ENCODE data around the gene FAM219B. TPM values are rescaled to one million over a fixed set of nuclear protein-coding genes. Genes with fewer than 3 reads are reported as not detected.

Gene FAM219B
- total RNA-seq, 1 donor from 2014 or later, result 80.4 TPM

GRCh38 chr15:74873036-74873755 is 33.5 kb downstream of the FAM219B start, which contains the start of gene SCAMP2:
TSS of gene SCAMP2 (minus strand) at chr15:74873365. CDS start at chr15:74873255, 110 bp downstream.
- DNase-seq (ENCODE audit: low spot score), result peak; percentile 93

DNA sequence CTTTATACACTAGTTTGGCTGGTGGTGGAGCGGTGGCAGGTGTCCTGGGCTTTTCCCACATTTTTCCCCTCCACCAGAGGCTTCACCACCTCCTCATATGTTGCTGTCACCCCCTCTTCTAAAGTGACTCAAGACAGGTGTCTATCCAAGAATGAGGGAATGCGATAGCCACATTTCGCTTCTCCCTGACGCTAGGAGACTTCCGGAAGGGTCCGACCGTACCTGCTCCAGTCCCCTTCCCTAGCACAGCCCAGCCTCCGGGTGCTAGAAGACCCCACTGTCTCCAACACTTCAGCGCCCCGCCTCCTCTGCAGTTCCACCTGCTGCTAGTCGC is 34.0 kb downstream of the FAM219B start:
- no peak for DNase-seq (ENCODE audit: low spot score)

GRCh38 chr15:74870436-74871215 is 36.0 kb downstream of the FAM219B start:
- no peak for DNase-seq (ENCODE audit: low spot score)

DNA sequence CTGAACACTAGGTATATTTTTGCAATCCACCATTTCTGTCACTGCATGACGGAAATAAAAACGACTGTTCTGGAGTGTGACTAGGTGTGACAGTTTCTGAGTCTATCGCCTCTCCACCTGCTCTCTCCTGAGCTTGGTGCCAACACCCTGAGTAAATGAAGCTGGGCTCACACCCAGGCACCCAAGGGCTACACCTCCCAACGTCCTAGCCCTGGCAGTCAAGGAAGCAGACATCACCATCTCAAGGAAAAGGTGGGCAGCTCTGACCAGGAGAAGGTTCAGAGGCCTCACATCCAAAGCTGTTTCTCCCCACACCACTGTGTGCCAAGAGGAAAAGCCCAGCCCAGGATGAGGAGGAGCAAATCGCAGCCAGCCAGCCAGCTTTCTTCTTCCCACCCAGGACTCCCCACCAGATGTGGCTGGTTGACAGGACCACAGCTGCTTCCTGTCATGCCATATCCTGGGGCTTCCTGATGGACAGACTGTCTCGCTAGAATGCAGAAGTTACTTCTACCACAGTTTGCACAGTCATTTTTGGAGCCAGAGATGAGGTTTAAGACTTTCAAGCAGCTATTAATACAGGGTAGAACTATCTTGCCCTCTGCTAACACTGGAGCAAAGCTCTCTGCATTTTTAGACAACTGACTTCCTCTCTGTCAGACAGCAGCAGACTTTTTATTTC is 36.8 kb downstream of the FAM219B start:
- DNase-seq (ENCODE audit: low spot score), result peak; percentile 65

GRCh38 chr15:74869372-74869725 is 37.3 kb downstream of the FAM219B start:
- DNase-seq (ENCODE audit: low spot score), result no peak

DNA sequence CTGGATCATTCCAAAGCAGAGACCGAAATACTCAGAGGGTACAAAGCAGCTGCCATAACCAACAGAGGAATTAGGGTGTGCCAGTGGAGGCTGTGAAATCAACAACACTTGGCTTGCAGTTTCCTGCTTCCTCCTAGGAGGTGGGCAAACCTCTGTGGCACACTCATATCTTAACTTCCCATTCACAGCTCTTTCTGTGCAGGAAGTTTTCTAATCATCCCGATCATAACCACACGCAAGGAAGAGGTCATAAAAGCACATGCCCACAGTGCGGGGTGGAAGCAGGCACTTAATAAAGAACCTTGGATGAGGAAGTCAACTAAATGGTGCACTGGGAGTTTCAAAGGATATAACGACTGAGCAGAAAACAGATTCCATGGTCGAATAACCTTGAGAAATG is 38.6 kb downstream of the FAM219B start:
- DNase-seq (ENCODE audit: low spot score), result no peak

GRCh38 chr15:74867466-74868038 is 39.1 kb downstream of the FAM219B start:
- no peak for DNase-seq (ENCODE audit: low spot score)

DNA sequence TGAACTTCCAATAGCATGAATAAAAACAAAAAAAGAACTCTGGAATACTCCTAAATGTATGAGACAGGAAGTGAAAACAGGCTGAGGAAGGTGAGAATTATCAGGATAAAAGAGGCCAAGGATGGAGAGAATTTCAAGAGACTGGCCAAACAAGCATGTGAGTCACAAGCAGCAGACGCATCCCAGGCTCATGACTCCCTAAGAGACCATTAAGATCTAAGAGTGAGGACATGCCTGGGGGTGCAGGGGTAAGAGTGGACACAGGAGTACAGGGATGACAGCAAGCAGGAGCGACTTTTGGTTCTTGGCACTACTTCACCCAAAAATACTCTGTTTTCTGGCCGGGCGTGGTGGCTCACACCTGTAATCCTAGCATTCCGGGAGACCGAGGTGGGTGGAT is 40.6 kb downstream of the FAM219B start:
- no peak for DNase-seq (ENCODE audit: low spot score)

- no peak for DNase-seq (ENCODE audit: low spot score)
Observed at GRCh38 chr15:74865316-74865715, 41.3 kb downstream of the FAM219B start.

GRCh38 chr15:74864296-74864695 is 42.4 kb downstream of the FAM219B start:
- DNase-seq (ENCODE audit: low spot score), result no peak

DNA sequence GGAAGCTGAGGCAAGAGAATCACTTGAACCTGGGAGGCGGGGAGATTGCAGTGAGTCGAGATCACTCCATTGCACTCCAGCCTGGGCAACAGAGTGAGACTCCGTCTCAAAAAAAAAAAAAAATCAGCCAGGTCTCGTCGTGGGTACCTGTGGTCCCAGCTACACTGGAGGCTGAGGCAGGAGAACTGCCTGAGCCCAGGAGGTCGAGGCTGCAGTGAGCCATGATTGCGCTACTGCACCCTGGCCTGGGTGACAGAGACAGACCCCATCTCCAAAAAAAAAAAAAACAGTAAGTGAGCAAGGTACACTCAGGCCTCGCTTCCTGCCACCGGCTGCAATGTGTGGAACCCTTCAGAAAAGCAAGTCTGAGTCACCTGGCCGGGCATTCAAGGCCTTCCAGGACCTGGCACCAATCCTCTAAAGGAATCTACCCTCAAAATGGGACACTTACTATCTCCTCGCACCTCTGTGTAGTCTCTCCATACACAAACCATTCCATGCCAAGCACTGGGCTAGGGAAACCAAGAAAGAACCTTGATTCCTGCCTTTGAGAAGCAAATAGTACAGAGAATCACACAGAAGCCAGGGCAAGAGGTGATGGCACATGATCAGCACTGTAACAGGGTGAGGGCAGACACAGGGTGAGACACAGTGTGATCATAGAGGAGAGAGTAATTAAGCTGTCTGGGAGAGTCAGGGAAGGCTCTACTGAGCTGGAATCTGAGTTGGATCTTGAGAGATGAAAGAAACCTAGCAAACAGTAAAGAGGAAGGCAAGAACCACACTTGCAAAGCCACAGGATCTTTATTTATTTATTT is 43.2 kb downstream of the FAM219B start:
- no peak for DNase-seq (ENCODE audit: low spot score)

GRCh38 chr15:74858369-74858740 is 48.3 kb downstream of the FAM219B start:
- DNase-seq (ENCODE audit: low spot score), result no peak

DNA sequence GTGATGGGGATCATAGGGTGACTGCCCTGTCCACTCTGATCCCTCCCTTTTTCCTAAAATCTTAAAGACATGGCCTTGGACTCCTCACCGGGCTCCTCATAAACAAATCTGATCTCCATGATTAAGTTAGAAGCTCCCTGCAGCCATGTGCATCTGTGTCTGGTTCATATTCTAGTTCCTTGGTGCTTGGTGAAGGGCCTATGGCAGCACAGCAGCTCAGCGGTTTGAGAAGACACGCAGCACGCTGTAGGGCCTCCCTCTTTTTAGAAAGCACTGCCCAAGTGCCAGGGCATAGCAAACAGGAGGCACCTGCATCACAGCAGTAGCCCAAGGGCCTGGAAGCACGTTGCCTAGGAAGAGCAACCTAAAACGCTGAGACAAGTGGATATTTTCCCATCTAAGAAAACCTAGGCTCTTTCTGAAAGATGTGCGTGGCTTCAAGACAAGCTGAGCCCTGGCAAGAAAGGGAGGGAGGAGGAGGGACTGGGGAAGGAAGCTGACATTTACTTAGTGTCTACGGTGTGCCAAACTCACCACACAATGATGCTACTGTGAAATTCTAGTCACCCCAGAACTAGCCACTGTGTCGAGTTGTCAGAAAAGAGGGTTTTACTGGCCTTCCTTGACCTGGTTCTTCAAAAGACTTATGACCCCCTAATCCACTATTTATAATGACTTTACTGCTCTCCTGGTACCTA is 48.8 kb downstream of the FAM219B start:
- no peak for DNase-seq (ENCODE audit: low spot score)

- peak; percentile 31 for DNase-seq (ENCODE audit: low spot score)
Observed at GRCh38 chr15:74857082-74857655, 49.5 kb downstream of the FAM219B start.

GRCh38 chr15:74856537-74856936 is 50.1 kb downstream of the FAM219B start:
- DNase-seq (ENCODE audit: low spot score), result no peak

DNA sequence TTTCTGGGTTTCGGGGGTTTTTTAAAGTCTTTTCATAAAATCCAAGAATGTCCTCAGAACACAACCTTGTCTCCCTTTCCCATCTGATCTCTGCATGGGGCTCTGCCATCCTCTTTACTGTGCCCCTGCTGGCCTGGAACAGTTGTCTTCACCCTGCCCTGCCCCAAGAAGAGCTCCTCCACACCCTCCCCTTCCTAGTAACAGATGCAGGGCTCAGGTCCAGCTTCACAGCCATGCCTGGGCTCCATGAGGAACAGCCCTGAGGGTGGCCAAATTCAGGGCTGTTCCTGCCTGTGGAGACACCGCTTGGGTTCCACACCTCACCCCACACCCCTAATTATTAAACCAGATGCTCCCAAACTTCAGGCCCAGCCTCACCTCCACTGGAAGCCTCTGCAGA is 50.8 kb downstream of the FAM219B start:
- DNase-seq (ENCODE audit: low spot score), result no peak

DNA sequence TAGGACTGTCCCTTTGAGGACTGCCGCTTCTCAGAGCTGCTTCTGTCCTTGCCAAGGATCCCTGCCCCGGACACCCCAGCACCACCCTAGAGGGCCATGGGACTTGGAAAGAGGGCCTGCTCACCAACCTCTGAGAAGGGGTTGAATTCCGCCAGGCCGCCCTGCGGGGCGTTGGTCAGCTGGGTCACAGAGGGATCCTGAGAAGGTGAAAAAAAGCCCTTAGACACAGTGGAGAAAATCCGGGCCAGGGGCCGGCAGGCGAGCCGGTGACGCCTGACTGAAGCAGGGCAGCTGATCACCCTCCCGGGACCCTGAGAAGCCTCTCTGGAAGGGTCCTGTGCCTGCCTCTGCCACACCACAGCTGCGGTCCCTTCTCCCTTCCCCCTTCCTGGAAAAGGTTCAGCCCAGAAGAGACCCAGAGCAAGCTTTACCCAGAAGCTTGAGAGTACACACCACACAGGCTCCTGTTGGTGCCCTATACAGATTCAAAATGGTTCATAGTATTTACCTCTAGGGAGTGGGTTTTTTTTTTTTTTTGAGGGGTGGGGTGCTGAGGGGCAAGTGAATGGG is 52.1 kb downstream of the FAM219B start:
- DNase-seq (ENCODE audit: low spot score), result no peak

- DNase-seq (ENCODE audit: low spot score), result no peak
Observed at GRCh38 chr15:74851960-74852359, 54.7 kb downstream of the FAM219B start.

GRCh38 chr15:74850393-74850792 is 56.3 kb downstream of the FAM219B start:
- DNase-seq (ENCODE audit: low spot score), result peak; percentile 30
